KOPT-K1 (cell line): ENCODE data around the gene EBP.
A peak's percentile ranks its signal among the peaks of the same experiment; 100 is the strongest.
"Not testable (repeated sequence)": the region's sequence is repeated elsewhere in the genome, so short reads cannot be mapped to it uniquely, and the experiment has no call there.

Experiments
- H3K27ac ChIP-seq: fragments of 200-600 bp; sonication (generic); 2 replicates; pipeline ENCODE4 v1.5.1; 2016; ENCODE audit warnings: antibody characterized with exemption, mild to moderate bottlenecking, low read depth, low read length; ENCODE audit not compliant: poor library complexity, severe bottlenecking
- H3K36me3 ChIP-seq: fragments of 200-600 bp; sonication (generic); 2 replicates; pipeline ENCODE4 v1.5.1; 2017; ENCODE audit warnings: antibody characterized with exemption, mild to moderate bottlenecking, low read length, moderate library complexity; ENCODE audit not compliant: insufficient read depth
- H3K9me3 ChIP-seq: fragments of 200-600 bp; sonication (generic); 2 replicates; pipeline ENCODE4 v1.5.1; 2017; ENCODE audit warnings: antibody characterized with exemption, low read length, mild to moderate bottlenecking; ENCODE audit not compliant: insufficient read depth, poor library complexity, severe bottlenecking

The EBP gene

DNA sequence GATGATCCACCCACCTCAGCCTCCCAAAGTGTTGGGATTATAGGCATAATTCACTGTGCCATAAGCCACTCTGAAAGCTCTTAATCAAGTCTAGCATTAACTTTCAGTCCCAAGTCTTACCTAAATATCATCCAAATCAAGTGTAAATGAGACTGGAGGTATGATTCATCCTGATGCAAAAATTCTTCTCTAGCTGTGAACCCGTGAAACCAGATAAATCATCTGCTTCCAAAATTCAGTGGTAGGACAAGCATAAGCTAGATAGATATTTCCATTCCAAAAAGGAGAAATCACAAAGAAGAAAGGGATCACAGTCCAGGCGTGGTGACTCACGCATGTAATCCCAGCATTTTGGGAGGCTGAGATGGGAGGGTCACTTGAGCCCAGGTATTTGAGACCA lies 9.1 kb downstream of the EBP start:
- Histone ChIP-seq H3K9me3 (no peaks in the 10 kb centered on the region), H3K27ac (no peak overlapping the region), H3K36me3 (peaks cover 49% of the 10 kb centered on the region)

DNA sequence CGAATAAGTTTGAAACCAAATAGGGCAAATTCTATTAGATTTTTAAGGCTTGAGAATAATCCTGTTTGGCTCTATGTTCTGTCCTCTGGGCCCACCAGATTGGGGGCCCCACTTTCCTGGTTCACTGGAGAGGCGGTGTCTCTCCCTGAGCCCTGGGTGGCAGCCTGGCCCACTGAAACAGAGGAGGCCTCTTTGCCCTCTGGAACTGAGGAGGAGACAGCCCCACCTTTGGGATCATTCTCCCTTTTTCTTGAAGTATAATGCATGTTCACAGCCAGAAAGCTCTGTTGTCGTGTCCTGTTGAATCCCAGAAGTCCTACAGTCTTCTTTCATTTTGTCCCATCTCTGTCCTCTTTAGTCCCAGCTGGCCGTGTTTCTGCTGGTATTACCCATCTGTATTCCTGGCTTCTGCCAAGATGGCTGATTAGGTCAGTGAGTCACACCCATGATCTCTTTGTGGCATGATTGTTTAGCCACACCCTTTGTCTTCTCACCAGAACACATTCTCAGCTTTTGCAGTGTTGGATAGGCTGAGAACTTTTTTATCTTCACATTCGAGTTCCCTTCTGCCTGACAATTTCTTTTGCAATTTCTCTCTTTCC lies 9.9 kb downstream of the EBP start:
- H3K9me3 ChIP-seq, result no peaks in the 10 kb centered on the region
- no peak overlapping the region for H3K27ac ChIP-seq
- peaks cover 42% of the 10 kb centered on the region for H3K36me3 ChIP-seq

DNA sequence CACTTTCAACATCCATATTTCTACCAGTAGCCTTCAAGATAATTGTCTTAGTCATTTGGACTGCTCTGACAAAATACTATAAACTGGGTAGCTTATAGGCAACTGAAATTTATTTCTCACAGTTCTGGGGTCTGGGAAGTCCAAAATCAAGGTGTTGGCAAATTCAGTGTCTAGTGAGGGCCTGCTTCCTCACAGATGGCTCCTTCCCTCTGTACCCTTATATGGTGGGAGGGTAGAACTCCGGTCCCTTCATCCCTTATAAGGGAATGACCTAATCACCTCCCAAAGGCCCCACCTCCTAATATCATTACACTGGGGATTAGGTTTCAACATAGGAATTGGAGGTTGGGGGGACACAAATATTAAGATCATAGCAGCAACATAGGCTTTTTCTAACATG lies 10.6 kb downstream of the EBP start:
- peaks cover 35% of the 10 kb centered on the region for H3K36me3 ChIP-seq
- no peaks in the 10 kb centered on the region for H3K9me3 ChIP-seq
- H3K27ac ChIP-seq, result no peak overlapping the region

DNA sequence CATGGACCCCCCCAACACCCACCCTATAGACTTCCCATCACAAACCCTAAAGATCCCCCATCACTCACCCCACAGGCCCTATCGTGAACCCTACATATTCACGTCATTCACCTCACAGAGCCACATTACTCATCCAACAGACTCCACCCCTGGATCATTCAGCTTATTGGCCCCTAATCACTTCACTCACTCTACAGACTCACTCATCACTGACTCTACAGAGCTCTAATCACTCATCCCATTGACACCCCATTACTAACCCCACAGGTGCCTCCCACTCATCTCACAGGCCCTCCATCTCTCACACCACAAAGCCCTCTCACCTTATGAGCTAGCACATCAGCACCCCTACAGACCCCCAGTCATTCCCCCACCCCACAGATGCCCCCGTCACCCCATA lies 11.6 kb downstream of the EBP start:
- H3K9me3 ChIP-seq, result no peaks in the 10 kb centered on the region
- peaks cover 25% of the 10 kb centered on the region for H3K36me3 ChIP-seq
- H3K27ac ChIP-seq, result no peak overlapping the region

DNA sequence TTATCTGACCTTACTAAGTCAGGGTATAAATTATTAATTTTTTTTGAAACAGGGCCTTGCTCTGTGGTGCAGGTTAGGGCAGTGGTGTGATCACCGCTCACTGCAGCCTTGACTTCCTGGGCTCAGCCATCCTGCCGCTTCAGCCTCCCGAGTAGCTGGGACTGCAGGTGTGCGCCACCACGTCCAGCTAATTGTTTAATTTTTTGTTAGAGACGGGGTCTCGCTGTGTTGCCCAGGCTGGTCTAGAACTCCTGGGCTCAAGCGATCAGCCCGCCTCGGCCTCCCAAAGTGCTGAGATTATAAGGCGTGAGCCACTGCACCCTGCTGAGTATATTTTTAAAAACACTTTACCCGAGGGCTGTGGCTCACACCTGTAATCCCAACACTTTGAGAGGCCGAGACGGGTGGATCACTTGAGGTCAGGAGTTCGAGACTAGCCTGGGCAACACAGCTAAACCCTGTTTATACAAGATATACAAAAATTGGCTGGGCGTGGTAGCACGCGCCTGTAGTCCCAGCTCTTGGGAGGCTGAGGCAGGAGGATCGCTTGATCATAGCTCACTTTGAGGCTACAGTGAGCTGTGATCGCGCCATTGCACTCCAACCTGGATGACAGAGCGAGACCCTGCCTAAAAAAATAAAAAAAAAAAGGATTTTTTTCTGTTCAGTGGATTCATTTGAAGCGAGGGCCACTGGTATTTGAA lies 17.2 kb downstream of the EBP start:
- Histone ChIP-seq H3K36me3 (peaks cover 24% of the 10 kb centered on the region), H3K27ac (peak overlapping the region; percentile 25), H3K9me3 (no peaks in the 10 kb centered on the region)

DNA sequence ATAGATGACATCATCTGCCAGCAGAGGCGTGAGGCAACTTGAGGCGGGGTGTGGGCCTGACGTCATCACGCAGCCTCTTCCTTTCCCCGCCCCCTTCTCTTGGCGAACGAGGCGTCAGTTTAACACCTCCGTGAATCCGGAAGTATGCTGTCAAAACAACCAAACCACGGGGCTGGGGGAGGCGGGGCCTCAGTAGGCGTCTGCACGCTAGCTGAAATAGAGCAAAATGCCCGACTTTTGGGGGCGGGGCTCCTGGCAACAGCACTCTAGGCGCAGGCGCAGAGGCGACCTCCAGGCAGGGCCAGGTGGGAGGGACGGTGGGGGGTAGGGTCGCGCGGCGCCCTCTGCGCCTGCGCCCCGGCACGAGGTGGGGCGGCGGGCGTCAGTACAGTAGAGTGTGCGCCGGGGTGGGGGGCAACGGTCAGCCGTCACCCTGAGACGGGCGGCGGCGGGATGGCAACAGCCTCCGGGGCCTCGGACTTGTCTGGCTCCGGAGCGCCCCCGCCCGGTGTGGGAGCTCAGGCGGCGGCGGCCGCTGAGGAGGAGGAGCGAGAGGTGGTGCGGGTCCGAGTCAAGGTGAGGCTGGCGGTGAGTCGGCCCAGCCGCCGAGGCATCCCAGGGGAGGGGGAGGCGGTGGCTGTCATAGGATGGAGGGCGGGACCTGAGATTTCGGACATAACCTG lies 17.9 kb downstream of the EBP start, which contains the start of gene TBC1D25:
TBC1D25 (plus strand) TSS at position 370 of the 683 bp plus-strand sequence; CDS start at position 454, 84 bp downstream.
- no peaks in the 10 kb centered on the region for H3K9me3 ChIP-seq
- H3K36me3 ChIP-seq, result peaks cover 29% of the 10 kb centered on the region
- H3K27ac ChIP-seq, result peak within 1 kb of the TSS; percentile 77

DNA sequence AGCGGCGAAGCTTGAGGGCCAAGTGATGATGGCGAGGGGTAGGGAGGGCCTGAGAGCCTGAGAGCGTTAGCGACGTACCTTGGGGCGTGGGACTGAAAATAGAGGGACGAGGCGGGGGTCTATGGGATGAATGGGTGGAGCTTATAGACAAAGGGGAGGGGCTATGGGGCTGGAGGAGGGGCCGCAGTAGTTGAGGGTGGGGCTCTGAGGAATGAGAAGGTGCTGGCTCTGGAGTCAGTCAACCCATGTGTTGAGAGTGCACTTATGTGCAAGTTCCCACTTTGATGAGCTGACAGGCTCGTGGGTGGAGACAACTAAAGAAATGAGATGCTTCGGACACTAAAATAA lies 18.4 kb downstream of the EBP start:
- no peaks in the 10 kb centered on the region for H3K9me3 ChIP-seq
- peaks cover 34% of the 10 kb centered on the region for H3K36me3 ChIP-seq
- H3K27ac ChIP-seq, result peak overlapping the region; percentile 77

DNA sequence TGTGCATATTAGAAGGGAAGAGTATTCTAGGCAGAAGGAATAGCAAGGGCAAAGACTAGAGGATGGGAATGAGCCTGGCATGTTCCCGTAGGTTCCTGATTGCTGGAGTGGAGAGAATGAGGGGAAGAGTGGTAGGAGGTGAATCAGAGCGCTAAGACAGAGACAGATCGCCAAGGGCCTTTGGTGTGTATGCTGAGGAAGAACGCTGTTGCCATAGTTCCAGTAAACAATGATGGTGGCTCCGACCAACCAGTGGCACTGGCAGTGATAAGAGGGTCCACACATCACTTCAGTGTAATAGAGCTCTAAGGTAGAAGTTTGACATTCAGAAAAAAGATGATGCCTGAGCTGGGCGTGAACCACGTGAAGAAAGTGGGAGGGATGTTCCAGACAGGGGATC lies 18.9 kb downstream of the EBP start:
- no peaks in the 10 kb centered on the region for H3K9me3 ChIP-seq
- peak overlapping the region; percentile 77 for H3K27ac ChIP-seq
- H3K36me3 ChIP-seq, result peaks cover 38% of the 10 kb centered on the region

DNA sequence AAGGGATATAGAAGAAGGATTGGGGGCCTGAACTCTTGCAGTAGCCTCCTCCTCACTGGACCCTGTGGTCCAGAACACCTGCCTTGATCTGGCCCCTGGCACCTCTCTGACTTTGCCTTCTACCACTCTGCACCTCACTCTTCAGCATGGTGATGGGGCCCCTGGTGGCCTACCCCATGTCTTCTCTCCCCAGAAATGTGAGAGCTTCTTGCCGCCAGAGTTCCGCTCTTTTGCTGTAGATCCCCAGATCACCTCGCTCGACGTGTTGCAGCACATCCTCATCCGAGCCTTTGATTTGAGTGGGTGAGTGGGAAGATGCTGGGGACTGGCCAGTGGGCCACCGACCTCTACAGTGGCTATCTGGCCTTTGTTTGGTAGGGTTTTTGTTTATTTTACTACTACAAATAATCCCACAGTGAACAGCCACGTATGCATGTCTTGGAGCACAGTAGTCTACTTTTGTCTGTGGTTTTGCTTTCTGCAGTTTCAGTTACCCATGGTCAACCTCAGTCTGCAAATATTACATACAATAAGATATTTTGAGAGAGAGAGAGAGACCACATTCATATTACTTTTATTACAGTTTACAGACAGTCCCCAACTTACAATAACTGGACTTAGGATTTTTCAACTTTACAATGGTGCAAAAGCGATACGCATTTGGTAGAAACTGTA lies 19.7 kb downstream of the EBP start:
- H3K36me3 ChIP-seq, result peaks cover 40% of the 10 kb centered on the region
- H3K27ac ChIP-seq, result peak overlapping the region; percentile 77
- H3K9me3 ChIP-seq, result no peaks in the 10 kb centered on the region

DNA sequence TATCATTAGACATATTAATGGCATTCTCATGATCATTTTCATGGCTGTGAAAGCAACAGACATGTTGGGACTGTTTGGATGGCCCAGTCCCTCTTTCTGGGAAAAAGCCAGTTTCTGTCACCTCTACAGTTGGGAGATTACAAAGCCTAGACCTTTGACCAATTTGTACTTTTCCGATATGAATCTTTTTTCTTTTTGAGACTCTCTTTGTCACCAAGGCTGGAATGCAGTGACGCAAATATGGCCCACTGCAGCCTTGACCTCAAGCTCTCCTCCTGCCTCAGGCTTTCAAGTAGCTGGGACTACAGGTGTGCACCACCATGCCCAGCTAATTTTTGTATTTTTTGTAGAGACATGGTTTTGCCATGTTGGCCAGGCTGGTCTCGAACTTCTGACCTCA lies 27.3 kb downstream of the EBP start:
- Histone ChIP-seq H3K27ac (no peak overlapping the region), H3K9me3 (no peaks in the 10 kb centered on the region), H3K36me3 (peaks cover 44% of the 10 kb centered on the region)

DNA sequence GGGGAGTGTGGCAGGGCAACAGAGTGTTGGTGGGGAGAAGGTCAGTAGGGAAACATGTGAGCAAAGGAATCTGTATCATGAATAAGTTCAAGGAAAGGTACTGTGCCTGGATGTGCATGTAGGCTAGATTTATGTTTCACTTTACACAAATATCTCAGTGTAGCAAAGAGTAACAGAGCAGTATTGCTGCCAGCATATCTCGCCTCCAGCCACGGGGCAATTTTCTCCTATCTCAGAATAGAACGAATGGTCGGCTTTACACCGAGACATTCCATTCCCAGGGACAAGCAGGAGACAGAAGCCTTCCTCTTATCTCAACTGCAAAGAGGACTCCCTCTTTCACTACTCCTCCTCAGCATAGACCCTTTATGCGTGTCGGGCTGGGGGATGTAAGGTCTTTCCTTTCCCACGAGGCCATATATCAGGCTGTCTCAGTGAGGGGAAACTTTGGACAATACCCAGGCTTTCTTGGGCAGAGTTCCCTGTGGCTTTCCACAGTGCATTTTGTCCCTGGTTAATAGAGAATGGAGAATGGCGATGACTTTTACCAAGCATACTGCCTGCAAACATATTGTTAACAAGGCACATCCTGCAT lies 34.2 kb downstream of the EBP start:
- not testable (repeated sequence) for H3K27ac ChIP-seq, H3K9me3 ChIP-seq
- H3K36me3 ChIP-seq, result peaks cover 51% of the 10 kb centered on the region

DNA sequence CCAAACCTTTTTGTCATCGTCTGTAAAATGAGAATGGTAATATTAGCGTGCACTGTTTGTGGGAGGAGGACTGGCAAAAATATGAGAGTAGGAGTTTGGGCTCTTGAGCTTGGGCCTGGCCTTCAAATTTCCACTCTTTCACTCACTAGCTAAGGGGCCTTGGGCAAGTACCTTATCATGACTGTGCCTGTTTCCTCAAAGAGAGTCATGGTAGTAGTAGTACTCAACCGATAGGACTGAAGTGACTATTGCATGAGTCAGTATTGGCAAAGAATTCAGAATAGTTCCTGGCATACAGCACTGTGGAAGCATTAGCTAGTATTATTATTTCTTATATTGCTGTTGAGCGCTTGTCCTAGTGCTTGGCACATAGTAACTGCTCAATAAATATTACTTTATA lies 36.7 kb downstream of the EBP start:
- H3K27ac ChIP-seq, result no peak overlapping the region
- H3K36me3 ChIP-seq, result peaks cover 67% of the 10 kb centered on the region
- no peaks in the 10 kb centered on the region for H3K9me3 ChIP-seq

DNA sequence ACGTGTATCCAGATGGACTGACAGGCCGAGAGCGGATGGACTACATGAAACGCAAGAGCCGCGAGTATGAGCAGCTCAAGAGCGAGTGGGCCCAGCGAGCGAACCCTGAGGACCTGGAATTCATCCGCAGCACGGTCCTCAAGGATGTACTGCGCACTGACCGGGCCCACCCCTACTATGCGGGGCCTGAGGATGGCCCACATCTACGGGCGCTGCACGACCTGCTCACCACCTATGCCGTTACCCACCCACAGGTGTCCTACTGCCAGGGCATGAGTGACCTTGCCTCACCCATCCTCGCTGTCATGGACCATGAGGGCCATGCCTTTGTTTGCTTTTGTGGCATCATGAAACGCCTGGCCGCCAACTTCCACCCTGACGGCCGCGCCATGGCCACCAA lies 38.0 kb downstream of the EBP start:
- H3K27ac ChIP-seq, result no peak overlapping the region
- H3K9me3 ChIP-seq, result no peaks in the 10 kb centered on the region
- peaks cover 67% of the 10 kb centered on the region for H3K36me3 ChIP-seq

DNA sequence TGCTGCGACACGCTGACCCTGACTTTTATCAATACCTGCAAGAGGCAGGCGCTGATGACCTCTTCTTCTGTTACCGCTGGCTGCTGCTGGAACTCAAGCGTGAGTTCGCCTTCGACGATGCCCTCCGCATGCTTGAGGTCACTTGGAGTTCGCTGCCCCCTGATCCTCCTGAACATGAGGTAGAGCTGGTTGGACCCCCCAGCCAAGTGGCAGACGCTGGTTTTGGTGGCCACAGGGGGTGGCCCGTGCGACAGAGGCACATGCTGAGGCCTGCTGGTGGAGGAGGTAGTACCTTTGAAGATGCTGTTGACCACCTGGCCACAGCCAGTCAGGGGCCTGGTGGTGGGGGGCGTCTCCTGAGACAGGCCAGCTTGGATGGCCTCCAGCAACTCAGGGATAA lies 38.4 kb downstream of the EBP start:
- no peak overlapping the region for H3K27ac ChIP-seq
- H3K36me3 ChIP-seq, result peaks cover 63% of the 10 kb centered on the region
- no peaks in the 10 kb centered on the region for H3K9me3 ChIP-seq

DNA sequence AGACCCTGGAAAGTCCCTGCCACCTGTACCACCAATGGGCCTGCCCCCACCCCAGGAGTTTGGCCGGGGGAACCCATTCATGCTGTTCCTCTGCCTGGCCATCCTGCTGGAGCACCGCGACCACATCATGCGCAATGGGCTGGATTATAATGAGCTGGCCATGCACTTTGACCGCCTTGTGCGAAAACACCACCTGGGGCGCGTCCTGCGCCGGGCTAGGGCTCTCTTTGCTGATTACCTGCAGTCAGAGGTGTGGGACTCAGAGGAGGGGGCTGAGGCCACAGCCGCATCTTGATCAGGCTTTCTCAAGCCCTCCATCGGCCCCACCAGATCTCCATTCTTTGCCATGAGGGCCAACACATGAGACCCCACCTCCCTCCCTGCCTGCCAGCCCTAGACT lies 39.1 kb downstream of the EBP start:
- H3K9me3 ChIP-seq, result no peaks in the 10 kb centered on the region
- H3K27ac ChIP-seq, result no peak overlapping the region
- peaks cover 59% of the 10 kb centered on the region for H3K36me3 ChIP-seq
